Neuronal stem cell (in vitro differentiated cells): ENCODE measurements around the gene BMAL1.
A peak's percentile ranks its signal among the peaks of the same experiment; 100 is the strongest.

Experiments used
- DNase-seq: peaks from one replicate; pipeline ENCODE4 v3.0.0-alpha.2; 2013; ENCODE audit warnings: low spot score
- H2AFZ ChIP-seq: one replicate; pipeline ENCODE4 v1.6.1; 2013; ENCODE audit warnings: mild to moderate bottlenecking, low read length, inconsistent platforms
- H2AK5ac ChIP-seq: 2 replicates; pipeline ENCODE4 v1.6.1; 2013; ENCODE audit warnings: low read depth, mild to moderate bottlenecking, inconsistent platforms, low read length, moderate library complexity, mixed read lengths
- H2BK120ac ChIP-seq: 2 replicates; pipeline ENCODE4 v1.6.1; 2013; ENCODE audit warnings: low read depth, mild to moderate bottlenecking, inconsistent platforms, low read length, moderate library complexity, mixed read lengths
- H2BK12ac ChIP-seq: one replicate; pipeline ENCODE4 v1.6.1; 2013; ENCODE audit warnings: low read length, inconsistent platforms
- H2BK15ac ChIP-seq: 2 replicates; pipeline ENCODE4 v1.6.1; 2013; ENCODE audit warnings: mild to moderate bottlenecking, low read length, inconsistent platforms, mixed read lengths
- H2BK5ac ChIP-seq: one replicate; pipeline ENCODE4 v1.6.1; 2013; ENCODE audit warnings: inconsistent platforms, mild to moderate bottlenecking, low read length, moderate library complexity
- H3K14ac ChIP-seq: one replicate; pipeline ENCODE4 v1.6.1; 2013; ENCODE audit warnings: low read length, inconsistent platforms
- H3K18ac ChIP-seq: 2 replicates; pipeline ENCODE4 v1.6.1; 2013; ENCODE audit warnings: low read length, inconsistent platforms
- H3K23ac ChIP-seq: 2 replicates; pipeline ENCODE4 v1.6.1; 2013; ENCODE audit warnings: low read depth, mild to moderate bottlenecking, mixed read lengths, low read length, inconsistent platforms; ENCODE audit not compliant: poor library complexity
- H3K27ac ChIP-seq: replicated peaks from 3 replicates; pipeline ENCODE4 v1.5.1; 2013; ENCODE audit warnings: low read length, inconsistent platforms
- H3K27me3 ChIP-seq, 3 experiments: 2 replicates each; pipeline ENCODE4 v1.6.1; 2013; ENCODE audit warnings: low read length in 3 of 3, mild to moderate bottlenecking in 2 of 3, inconsistent platforms in 1 of 3, low read depth in 1 of 3, mixed read lengths in 1 of 3, moderate library complexity in 1 of 3; ENCODE audit not compliant: control insufficient read depth in 3 of 3, insufficient read depth in 3 of 3
- H3K36me3 ChIP-seq, 2 donors: replicated peaks in 1 of 2; 2 replicates each; pipeline ENCODE4 v1.6.1; 2013; ENCODE audit warnings: low read length in 2 of 2; ENCODE audit not compliant: control insufficient read depth in 2 of 2, insufficient read depth in 2 of 2
- H3K4ac ChIP-seq: 2 replicates; pipeline ENCODE4 v1.6.1; 2013; ENCODE audit warnings: inconsistent platforms, mild to moderate bottlenecking, low read length, moderate library complexity
- H3K4me1 ChIP-seq, 2 donors: 1 replicate in 1 of 2; 2 replicates in 1 of 2; pipeline ENCODE4 v1.6.1; 2013; ENCODE audit warnings: low read length in 2 of 2, low read depth in 1 of 2; ENCODE audit not compliant: control insufficient read depth in 2 of 2, insufficient read depth in 1 of 2
- H3K4me2 ChIP-seq: one replicate; pipeline ENCODE4 v1.6.1; 2013; ENCODE audit warnings: mild to moderate bottlenecking, low read length, inconsistent platforms; ENCODE audit not compliant: insufficient read depth, poor library complexity, severe bottlenecking
- H3K4me3 ChIP-seq, 2 donors: 2 replicates each; pipeline ENCODE4 v1.5.1; 2013; ENCODE audit warnings: low read length in 2 of 2, mild to moderate bottlenecking in 2 of 2, inconsistent platforms in 1 of 2, moderate library complexity in 1 of 2
- H3K79me1 ChIP-seq: one replicate; pipeline ENCODE4 v1.6.1; 2013; ENCODE audit warnings: low read depth, mild to moderate bottlenecking, inconsistent platforms, low read length, moderate library complexity
- H3K9ac ChIP-seq: one replicate; pipeline ENCODE4 v1.6.1; 2013; ENCODE audit warnings: mild to moderate bottlenecking, low read depth, low read length, inconsistent platforms; ENCODE audit not compliant: poor library complexity
- H3K9me3 ChIP-seq, 2 donors: replicated peaks in 1 of 2; 2 replicates each; pipeline versions ENCODE3 to v1.6.1; 2013; ENCODE audit warnings: low read length in 2 of 2, mild to moderate bottlenecking in 2 of 2, inconsistent platforms in 1 of 2, low read depth in 1 of 2, mixed read lengths in 1 of 2, moderate library complexity in 1 of 2; ENCODE audit not compliant: control insufficient read depth in 2 of 2, insufficient read depth in 1 of 2
- H4K8ac ChIP-seq: one replicate; pipeline ENCODE4 v1.6.1; 2013; ENCODE audit warnings: low read depth, mild to moderate bottlenecking, inconsistent platforms, low read length, moderate library complexity
- H4K91ac ChIP-seq: one replicate; pipeline ENCODE4 v1.6.1; 2013; ENCODE audit warnings: low read length, low read depth, mild to moderate bottlenecking, inconsistent platforms; ENCODE audit not compliant: poor library complexity
- WGBS, 2 donors: extraction: QIAGEN DNeasy Blood & Tissue Kit; methylation state at CpG; one replicate each; pipeline ENCODE4 v1.1.7; 2013; ENCODE audit warnings: missing lambda C conversion rate in 2 of 2, mixed read lengths in 1 of 2; ENCODE audit not compliant: insufficient read length in 2 of 2, insufficient replicate concordance in 1 of 2; ENCODE audit errors: extremely low coverage in 2 of 2; 5-methylcytosine and 5-hydroxymethylcytosine counted together

The BMAL1 gene

DNA sequence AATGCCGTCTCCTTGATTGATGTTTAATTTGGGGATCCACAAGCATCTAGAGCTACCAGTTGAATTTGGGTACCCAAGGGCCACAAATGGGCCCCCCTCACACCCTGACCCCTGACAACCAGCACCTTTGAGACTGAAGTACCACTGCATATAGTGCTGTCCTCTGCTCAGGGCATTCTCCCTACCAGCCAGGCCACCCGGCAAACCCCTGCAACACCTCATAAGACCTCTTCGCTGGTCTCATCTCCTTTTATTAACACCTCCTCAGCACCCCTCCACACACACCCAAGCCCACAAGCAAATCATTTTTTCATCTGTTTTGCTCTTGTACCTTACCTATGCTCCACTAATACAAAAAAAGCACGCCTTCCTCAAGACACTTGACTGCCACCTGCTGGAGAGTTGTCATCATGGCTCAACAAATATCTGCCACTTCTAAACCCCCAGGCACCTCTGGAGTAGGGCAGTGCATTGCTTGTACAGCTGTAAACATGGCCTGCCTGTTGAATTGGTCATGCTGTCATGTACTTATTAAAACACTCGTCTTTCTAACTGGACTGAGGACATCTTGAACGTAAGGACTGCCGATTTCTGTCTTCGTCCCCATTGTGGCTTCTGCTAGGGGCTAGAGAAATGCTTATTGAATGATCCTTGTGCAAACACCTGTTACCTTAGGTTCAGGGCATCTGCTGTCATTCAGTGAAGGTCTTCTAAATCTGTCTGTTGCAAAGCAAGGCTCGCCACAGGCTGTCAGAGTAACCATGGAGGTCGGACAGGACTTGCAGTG lies 66.5 kb downstream of the BMAL1 start:
- Histone ChIP-seq H3K4me3 (no peak overlapping the region), H3K4ac (no peak overlapping the region), H2BK5ac (no peak overlapping the region), H2BK15ac (no peak overlapping the region), H4K8ac (no peak overlapping the region), H3K18ac (peak overlapping the region; percentile 63), H3K27ac (no peak overlapping the region), H4K91ac (no peak overlapping the region), H3K4me1 (peaks cover 0 to 7% of the 10 kb centered on the region in 2 donors), H3K9ac (no peak overlapping the region), H3K9me3 (no peaks in the 10 kb centered on the region), H2AK5ac (peak overlapping the region; percentile 67), H2BK120ac (no peak overlapping the region), H3K36me3 (no peaks in the 10 kb centered on the region), H3K79me1 (no peaks in the 10 kb centered on the region), H3K14ac (no peak overlapping the region), H3K4me2 (no peak overlapping the region), H2AFZ (no peak overlapping the region), H2BK12ac (no peak overlapping the region), H3K27me3 (no peaks in the 10 kb centered on the region), H3K23ac (no peak overlapping the region)
- no CpG with 5 or more reads among the region's 10 CpGs for WGBS, 2 donors
- peak; percentile 68 for DNase-seq

DNA sequence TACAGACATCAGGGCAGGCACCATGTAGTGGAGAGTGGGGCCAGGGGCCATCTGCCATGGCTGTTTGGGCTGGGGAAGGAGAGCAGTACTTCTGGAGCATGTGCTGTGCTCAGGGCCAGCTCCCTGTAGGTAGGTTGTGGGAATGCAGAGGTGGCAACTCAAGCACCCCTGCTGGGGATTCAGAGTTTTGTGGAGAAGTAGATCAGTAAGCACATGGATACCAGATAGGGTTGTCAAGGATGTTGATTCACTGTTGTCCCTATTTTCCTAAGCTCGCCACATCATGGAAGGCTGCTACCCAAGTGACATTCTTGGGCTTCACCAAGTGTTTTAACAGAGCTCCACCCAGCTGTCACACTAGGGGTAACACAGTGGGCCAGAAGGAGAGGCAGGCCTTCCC lies 67.2 kb downstream of the BMAL1 start:
- H3K14ac ChIP-seq, result no peak overlapping the region
- H4K91ac ChIP-seq, result no peak overlapping the region
- H3K9ac ChIP-seq, result no peak overlapping the region
- H3K27ac ChIP-seq, result no peak overlapping the region
- H3K4ac ChIP-seq, result no peak overlapping the region
- no CpG with 5 or more reads among the region's 1 CpG for WGBS, 2 donors
- H3K4me3 ChIP-seq, result no peak overlapping the region
- peak overlapping the region; percentile 63 for H3K18ac ChIP-seq
- no peak overlapping the region for H3K23ac ChIP-seq
- H3K9me3 ChIP-seq, result no peaks in the 10 kb centered on the region
- no peak overlapping the region for H2BK12ac ChIP-seq
- peak overlapping the region; percentile 67 for H2AK5ac ChIP-seq
- no peaks in the 10 kb centered on the region for H3K27me3 ChIP-seq
- H2BK120ac ChIP-seq, result no peak overlapping the region
- no peak for DNase-seq
- H4K8ac ChIP-seq, result no peak overlapping the region
- no peak overlapping the region for H3K4me2 ChIP-seq
- no peak overlapping the region for H2BK5ac ChIP-seq
- H3K79me1 ChIP-seq, result no peaks in the 10 kb centered on the region
- no peak overlapping the region for H2BK15ac ChIP-seq
- no peak overlapping the region for H2AFZ ChIP-seq
- H3K4me1 ChIP-seq, result peaks cover 0 to 8% of the 10 kb centered on the region in 2 donors
- H3K36me3 ChIP-seq, result no peaks in the 10 kb centered on the region

DNA sequence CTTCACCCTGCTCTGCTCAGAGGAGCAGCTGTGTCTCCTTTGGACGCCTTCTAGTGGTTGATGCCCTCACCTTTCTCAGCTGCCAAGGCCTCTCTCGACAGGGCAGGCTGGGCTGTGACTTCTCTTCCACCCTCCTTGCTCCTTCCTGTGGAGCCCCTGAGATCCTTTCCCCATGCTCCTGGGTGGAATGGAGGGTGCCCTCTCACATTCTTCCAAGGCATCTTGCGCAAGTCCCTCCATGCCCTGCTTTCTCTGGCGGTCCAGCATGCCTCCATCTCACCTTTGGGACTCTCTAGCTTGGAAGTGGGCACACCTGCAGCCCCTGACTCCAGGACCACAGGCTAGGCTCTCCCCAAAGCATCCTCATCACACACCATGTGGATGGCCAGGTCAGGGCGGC lies 68.9 kb downstream of the BMAL1 start:
- H3K4ac ChIP-seq, result no peak overlapping the region
- WGBS, 2 donors, result no CpG with 5 or more reads among the region's 5 CpGs

DNA sequence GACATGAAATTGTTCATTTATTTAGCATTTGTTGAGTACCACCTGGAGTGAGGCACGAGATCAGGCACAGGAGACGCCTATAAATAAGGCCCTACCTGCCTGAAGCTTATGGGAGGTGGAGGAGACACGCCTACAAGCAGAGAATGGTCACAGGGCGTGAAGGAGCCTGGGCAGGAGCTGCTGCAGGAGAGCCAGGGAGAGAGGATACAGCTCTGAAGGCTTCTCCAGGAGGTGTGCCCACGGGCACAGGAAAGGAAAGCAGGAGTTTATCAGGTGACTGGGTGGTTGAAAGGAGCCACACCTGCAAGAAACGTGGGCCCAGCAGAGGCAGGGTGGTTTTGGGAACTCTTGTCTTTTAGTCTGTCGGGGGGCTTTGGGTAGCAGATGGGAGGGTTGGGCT lies 70.3 kb downstream of the BMAL1 start:
- Histone ChIP-seq H2BK15ac (no peak overlapping the region), H2BK120ac (no peak overlapping the region), H3K9me3 (no peaks in the 10 kb centered on the region), H2BK12ac (no peak overlapping the region), H3K4ac (no peak overlapping the region), H3K23ac (no peak overlapping the region), H3K9ac (no peak overlapping the region), H2BK5ac (no peak overlapping the region), H3K27me3 (no peaks in the 10 kb centered on the region), H3K79me1 (no peaks in the 10 kb centered on the region), H3K4me3 (no peak overlapping the region), H3K27ac (no peak overlapping the region), H3K14ac (no peak overlapping the region), H3K4me1 (peaks cover 0 to 6% of the 10 kb centered on the region in 2 donors), H2AFZ (no peak overlapping the region), H3K4me2 (no peak overlapping the region), H4K8ac (no peak overlapping the region), H3K18ac (peak overlapping the region; percentile 42), H4K91ac (no peak overlapping the region), H2AK5ac (no peak overlapping the region), H3K36me3 (no peaks in the 10 kb centered on the region)
- WGBS, 2 donors, result no CpG with 5 or more reads among the region's 7 CpGs
- no peak for DNase-seq

More for the DNA sequence above, 68.9 kb downstream of the BMAL1 start:
- no peaks in the 10 kb centered on the region for H3K9me3 ChIP-seq
- H2AFZ ChIP-seq, result no peak overlapping the region
- peaks cover 0 to 6% of the 10 kb centered on the region in 2 donors for H3K4me1 ChIP-seq
- no peak overlapping the region for H4K8ac ChIP-seq
- H3K4me2 ChIP-seq, result no peak overlapping the region
- no peaks in the 10 kb centered on the region for H3K79me1 ChIP-seq
- no peak overlapping the region for H3K14ac ChIP-seq
- H3K9ac ChIP-seq, result no peak overlapping the region
- no peak for DNase-seq
- H3K23ac ChIP-seq, result no peak overlapping the region
- no peaks in the 10 kb centered on the region for H3K36me3 ChIP-seq
- H2BK12ac ChIP-seq, result no peak overlapping the region
- no peaks in the 10 kb centered on the region for H3K27me3 ChIP-seq
- no peak overlapping the region for H3K4me3 ChIP-seq
- no peak overlapping the region for H4K91ac ChIP-seq
- no peak overlapping the region for H2AK5ac ChIP-seq
- no peak overlapping the region for H2BK120ac ChIP-seq
- H3K18ac ChIP-seq, result no peak overlapping the region
- H3K27ac ChIP-seq, result no peak overlapping the region
- no peak overlapping the region for H2BK5ac ChIP-seq
- H2BK15ac ChIP-seq, result no peak overlapping the region
